Activated CD8-positive, alpha-beta memory T cell treated with anti-CD3 and anti-CD28 coated beads, Interleukin-2, amount 10 ng/mL, durations not matched to agents 7 days and 5 days (primary cell): Measurements from ENCODE around the gene DIP2C. TPM values are rescaled to one million over a fixed set of nuclear protein-coding genes. Genes with fewer than 3 reads are reported as not detected.

ENCODE experiments used
- ATAC-seq: fragments of 150-1000 bp; cut with Tn5 transposase; one replicate; pipeline ENCODE4 v1.10.0; 2021; ENCODE audit warnings: moderate library complexity
- CTCF ChIA-PET: fragments of 350-600 bp; sonication (Branson Sonifier 250); formaldehyde crosslinking; loops from one replicate; lab custom pipeline; 2021; ENCODE audit warnings: antibody characterized with exemption; lab: Charles Lee
- DNase-seq: peaks from one replicate; pipeline ENCODE4 v3.0.0-alpha.2; 2020
- H3K27ac Mint-ChIP-seq: one replicate; pipeline ENCODE4 v1.8.0; 2021; ENCODE audit warnings: mild to moderate bottlenecking, mixed read lengths
- H3K27me3 Mint-ChIP-seq: one replicate; pipeline ENCODE4 v1.8.0; 2021; ENCODE audit warnings: mixed read lengths
- H3K36me3 Mint-ChIP-seq: one replicate; pipeline ENCODE4 v1.8.0; 2021; ENCODE audit warnings: mild to moderate bottlenecking, mixed read lengths
- H3K4me1 Mint-ChIP-seq: one replicate; pipeline ENCODE4 v1.8.0; 2021; ENCODE audit warnings: mixed read lengths
- H3K4me3 Mint-ChIP-seq: one replicate; pipeline ENCODE4 v1.8.0; 2021; ENCODE audit warnings: mild to moderate bottlenecking, moderate library complexity, mixed read lengths
- H3K9me3 Mint-ChIP-seq: one replicate; pipeline ENCODE4 v1.8.0; 2022; ENCODE audit warnings: low read depth, mixed read lengths
- total RNA-seq, 2 experiments: library from RNA; stranded (reverse); gene quantifications; one replicate each; pipeline ENCODE4 v1.2.3, GENCODE V29; 2021

Gene DIP2C
- total RNA-seq, 2 experiments from 2014 or later: 0.26 to 0.99 TPM

DNA sequence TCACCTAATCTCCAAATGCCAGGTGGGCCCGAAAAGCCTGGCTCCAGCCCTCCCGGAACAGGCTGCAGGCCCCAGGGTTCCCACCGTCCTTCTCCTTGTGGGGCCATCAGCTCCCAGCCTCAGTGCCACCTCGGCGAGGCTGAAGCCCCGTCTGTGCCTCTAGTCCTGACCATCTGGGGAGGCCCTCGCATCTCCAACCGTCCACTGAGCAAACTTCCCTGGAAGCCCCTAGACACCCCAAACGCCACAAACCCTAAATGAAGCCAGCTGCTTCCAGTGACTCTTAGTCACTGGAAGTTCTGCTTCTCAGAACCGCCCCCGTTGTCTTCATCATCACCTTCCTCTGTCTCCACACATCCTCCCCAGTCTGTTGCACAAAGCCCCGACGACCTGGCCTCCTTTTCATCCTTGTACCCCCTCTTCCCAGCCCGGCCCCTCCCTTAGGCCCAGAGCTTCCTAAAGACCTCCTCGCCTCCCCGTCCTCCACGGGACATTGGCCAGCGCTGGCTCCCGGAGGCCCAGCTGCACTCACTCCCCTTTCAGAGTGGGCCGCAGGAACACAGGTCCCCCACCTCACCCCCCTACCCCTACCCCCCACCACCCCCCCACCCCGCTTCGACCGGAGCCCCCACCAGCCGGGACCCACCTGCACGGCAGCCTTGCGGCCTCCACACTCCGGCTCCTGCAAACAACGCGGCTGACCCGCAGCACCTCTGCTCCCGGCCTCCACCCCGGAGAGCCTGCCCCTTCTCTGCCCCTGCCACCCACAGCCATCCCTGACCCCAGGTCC, 1.1 kb upstream of the DIP2C start:
- H3K9me3 Mint-ChIP-seq: no peaks in the 10 kb centered on the region
- no peak overlapping the region for H3K27ac Mint-ChIP-seq
- peak overlapping the region; percentile 9 for H3K4me3 Mint-ChIP-seq
- ATAC-seq (no peak), DNase-seq (no peak)
- no peaks in the 10 kb centered on the region for H3K36me3 Mint-ChIP-seq
- peaks cover 48% of the 10 kb centered on the region for H3K27me3 Mint-ChIP-seq
- peaks cover 7% of the 10 kb centered on the region for H3K4me1 Mint-ChIP-seq
- CTCF ChIA-PET: no interaction called here

DNA sequence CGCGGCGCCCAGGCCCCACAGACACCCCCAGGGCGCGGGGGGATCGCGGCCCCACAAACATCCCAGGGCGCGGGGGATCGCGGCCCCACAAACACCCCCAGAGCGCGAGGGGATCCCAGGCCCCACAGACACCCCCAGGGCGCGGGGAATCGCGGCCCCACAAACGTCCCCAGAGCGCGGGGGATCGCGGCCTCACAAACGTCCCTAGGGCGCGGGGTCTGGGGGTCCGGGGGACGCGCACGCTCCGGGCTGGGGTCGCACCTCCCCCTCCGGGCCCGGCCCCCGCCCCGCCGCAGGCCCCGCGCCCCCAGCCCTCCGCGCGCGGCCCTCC, 382 bp downstream of the DIP2C start:
- Mint-ChIP-seq H3K27ac (no peak overlapping the region), H3K4me1 (peaks cover 7% of the 10 kb centered on the region), H3K36me3 (no peaks in the 10 kb centered on the region), H3K9me3 (no peaks in the 10 kb centered on the region), H3K27me3 (peaks cover 46% of the 10 kb centered on the region), H3K4me3 (no peak overlapping the region)
- CTCF ChIA-PET: no interaction called here
- DNase-seq (no peak), ATAC-seq (no peak)

- Mint-ChIP-seq H3K27me3 (peaks cover 44% of the 10 kb centered on the region), H3K4me3 (no peak overlapping the region), H3K27ac (no peak overlapping the region), H3K36me3 (no peaks in the 10 kb centered on the region), H3K4me1 (peaks cover 7% of the 10 kb centered on the region), H3K9me3 (no peaks in the 10 kb centered on the region)
- DNase-seq (no peak), ATAC-seq (no peak)
- CTCF ChIA-PET: no interaction called here
Measured at GRCh38 chr10:688312-689120, 952 bp downstream of the DIP2C start.

GRCh38 chr10:687583-688311, 1.7 kb downstream of the DIP2C start:
- peaks cover 7% of the 10 kb centered on the region for H3K4me1 Mint-ChIP-seq
- no peak overlapping the region for H3K27ac Mint-ChIP-seq
- CTCF ChIA-PET: no interaction called here
- H3K4me3 Mint-ChIP-seq: no peak overlapping the region
- H3K36me3 Mint-ChIP-seq: no peaks in the 10 kb centered on the region
- H3K9me3 Mint-ChIP-seq: no peaks in the 10 kb centered on the region
- H3K27me3 Mint-ChIP-seq: peaks cover 41% of the 10 kb centered on the region
- DNase-seq: no peak
- no peak for ATAC-seq

GRCh38 chr10:686155-686931, 3.1 kb downstream of the DIP2C start:
- Mint-ChIP-seq H3K9me3 (no peaks in the 10 kb centered on the region), H3K27me3 (peaks cover 31% of the 10 kb centered on the region), H3K4me3 (no peak overlapping the region), H3K36me3 (no peaks in the 10 kb centered on the region), H3K4me1 (peaks cover 7% of the 10 kb centered on the region), H3K27ac (no peak overlapping the region)
- DNase-seq (no peak), ATAC-seq (no peak)
- CTCF ChIA-PET: no interaction called here

DNA sequence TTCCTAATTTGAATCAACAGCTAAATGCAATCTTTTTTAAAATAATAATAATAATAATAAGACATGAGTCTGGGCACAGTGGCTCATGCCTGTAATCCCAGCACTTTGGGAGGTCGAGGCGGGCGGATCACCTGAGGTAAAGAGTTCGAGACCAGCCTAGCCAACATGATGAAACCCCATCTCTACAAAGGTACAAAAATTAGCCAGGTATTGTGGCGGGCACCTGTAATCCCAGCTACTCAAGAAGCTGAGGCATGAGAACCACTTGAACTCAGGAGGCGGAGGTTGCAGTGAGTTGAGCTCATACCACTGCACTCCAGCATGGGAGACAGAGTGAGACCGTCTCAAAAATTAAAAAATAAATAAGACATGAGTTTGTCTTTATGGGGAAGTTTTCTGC, 3.9 kb downstream of the DIP2C start:
- Mint-ChIP-seq H3K27me3 (peaks cover 25% of the 10 kb centered on the region), H3K9me3 (no peaks in the 10 kb centered on the region), H3K4me1 (peaks cover 4% of the 10 kb centered on the region), H3K4me3 (no peak overlapping the region), H3K36me3 (no peaks in the 10 kb centered on the region), H3K27ac (no peak overlapping the region)
- no peak for ATAC-seq
- CTCF ChIA-PET: no interaction called here
- no peak for DNase-seq

GRCh38 chr10:683448-684071, 5.9 kb downstream of the DIP2C start:
- H3K4me3 Mint-ChIP-seq: no peak overlapping the region
- no peak overlapping the region for H3K27ac Mint-ChIP-seq
- H3K4me1 Mint-ChIP-seq: peaks cover 1% of the 10 kb centered on the region
- CTCF ChIA-PET: no interaction called here
- DNase-seq: no peak
- H3K27me3 Mint-ChIP-seq: peaks cover 17% of the 10 kb centered on the region
- H3K9me3 Mint-ChIP-seq: no peaks in the 10 kb centered on the region
- no peak for ATAC-seq
- no peaks in the 10 kb centered on the region for H3K36me3 Mint-ChIP-seq

GRCh38 chr10:682931-683447, 6.5 kb downstream of the DIP2C start:
- no peaks in the 10 kb centered on the region for H3K4me1 Mint-ChIP-seq
- no peak overlapping the region for H3K27ac Mint-ChIP-seq
- no peaks in the 10 kb centered on the region for H3K9me3 Mint-ChIP-seq
- ATAC-seq: no peak
- peaks cover 11% of the 10 kb centered on the region for H3K27me3 Mint-ChIP-seq
- H3K4me3 Mint-ChIP-seq: no peak overlapping the region
- CTCF ChIA-PET: no interaction called here
- no peak for DNase-seq
- no peaks in the 10 kb centered on the region for H3K36me3 Mint-ChIP-seq

- ATAC-seq (no peak), DNase-seq (no peak)
- Mint-ChIP-seq H3K9me3 (no peaks in the 10 kb centered on the region), H3K27ac (no peak overlapping the region), H3K4me3 (no peak overlapping the region), H3K27me3 (no peaks in the 10 kb centered on the region), H3K4me1 (peaks cover 6% of the 10 kb centered on the region), H3K36me3 (no peaks in the 10 kb centered on the region)
- CTCF ChIA-PET: no interaction called here
Measured at GRCh38 chr10:681670-682318, 7.7 kb downstream of the DIP2C start.

DNA sequence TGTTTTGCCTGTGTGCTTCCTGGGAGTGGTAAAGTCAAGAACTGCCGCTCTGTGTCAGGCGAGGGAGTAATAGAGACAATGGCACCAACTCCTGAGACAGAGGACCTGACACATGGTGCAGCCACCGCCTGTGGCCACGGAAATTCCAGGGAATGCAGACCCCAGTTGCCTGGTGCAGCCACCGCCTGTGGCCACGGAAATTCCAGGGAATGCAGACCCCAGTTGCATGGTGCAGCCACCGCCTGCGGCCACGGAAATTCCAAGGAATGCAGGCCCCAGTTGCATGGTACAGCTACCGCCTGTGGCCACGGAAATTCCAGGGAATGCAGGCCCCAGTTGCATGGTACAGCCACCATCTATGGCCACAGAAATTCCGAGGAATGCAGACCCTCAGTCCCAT, 8.7 kb downstream of the DIP2C start:
- DNase-seq (no peak), ATAC-seq (no peak)
- no peaks in the 10 kb centered on the region for H3K9me3 Mint-ChIP-seq
- H3K27ac Mint-ChIP-seq: no peak overlapping the region
- no peaks in the 10 kb centered on the region for H3K36me3 Mint-ChIP-seq
- no peak overlapping the region for H3K4me3 Mint-ChIP-seq
- CTCF ChIA-PET: no interaction called here
- H3K27me3 Mint-ChIP-seq: peaks cover 6% of the 10 kb centered on the region
- H3K4me1 Mint-ChIP-seq: peaks cover 7% of the 10 kb centered on the region

DNA sequence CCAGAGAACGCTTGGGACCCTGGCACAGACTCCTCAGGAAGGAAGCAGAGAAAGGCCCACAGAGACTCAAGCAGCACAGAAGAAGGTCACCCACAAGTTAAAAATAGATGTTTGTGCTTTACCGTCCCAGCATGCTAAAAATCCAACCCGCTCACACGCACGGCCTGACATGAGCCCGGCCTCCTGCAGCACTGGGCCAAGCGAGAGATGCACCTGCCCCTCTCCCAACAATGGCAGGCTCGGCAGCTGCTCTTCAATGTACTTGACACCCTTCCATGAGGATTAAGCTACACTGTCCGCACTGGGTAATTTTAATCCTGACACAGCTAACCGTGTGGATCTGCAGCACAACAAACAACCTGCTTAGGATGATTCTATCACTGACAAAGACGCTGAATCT, 9.3 kb downstream of the DIP2C start:
- H3K9me3 Mint-ChIP-seq: no peaks in the 10 kb centered on the region
- peaks cover 7% of the 10 kb centered on the region for H3K4me1 Mint-ChIP-seq
- no peak for ATAC-seq
- no peak overlapping the region for H3K4me3 Mint-ChIP-seq
- H3K27ac Mint-ChIP-seq: no peak overlapping the region
- no peaks in the 10 kb centered on the region for H3K36me3 Mint-ChIP-seq
- CTCF ChIA-PET: no interaction called here
- H3K27me3 Mint-ChIP-seq: peaks cover 10% of the 10 kb centered on the region
- DNase-seq: no peak

- CTCF ChIA-PET: no interaction called here
- DNase-seq: no peak
- Mint-ChIP-seq H3K4me1 (peaks cover 7% of the 10 kb centered on the region), H3K27me3 (peaks cover 10% of the 10 kb centered on the region), H3K27ac (no peak overlapping the region), H3K4me3 (no peak overlapping the region), H3K36me3 (no peaks in the 10 kb centered on the region), H3K9me3 (no peaks in the 10 kb centered on the region)
- ATAC-seq: no peak
Measured at GRCh38 chr10:679556-679955, 9.9 kb downstream of the DIP2C start.
